Measurements from ENCODE around the gene SDHB.

DNA sequence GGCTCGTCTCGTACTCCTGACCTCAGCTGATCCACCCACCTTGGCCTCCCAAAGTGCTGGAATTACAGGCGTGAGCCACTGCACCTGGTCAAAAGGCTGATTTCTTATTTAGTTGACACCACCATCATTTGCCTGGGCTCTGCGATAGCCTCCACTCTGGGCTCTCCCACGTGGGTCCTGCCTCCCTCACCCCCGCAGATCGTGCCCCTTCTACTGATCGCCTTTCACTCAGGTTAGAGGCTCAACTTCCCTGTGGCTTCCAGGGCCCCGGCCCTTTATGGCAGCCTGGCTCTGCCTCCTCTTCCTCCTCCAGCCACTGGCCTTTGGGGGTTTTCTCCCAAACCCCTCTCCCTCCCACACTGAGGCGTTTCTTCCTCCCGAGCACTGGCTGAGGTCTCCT is 70.9 kb downstream of the SDHB start:
- TF ChIP-seq, protein P1, sequence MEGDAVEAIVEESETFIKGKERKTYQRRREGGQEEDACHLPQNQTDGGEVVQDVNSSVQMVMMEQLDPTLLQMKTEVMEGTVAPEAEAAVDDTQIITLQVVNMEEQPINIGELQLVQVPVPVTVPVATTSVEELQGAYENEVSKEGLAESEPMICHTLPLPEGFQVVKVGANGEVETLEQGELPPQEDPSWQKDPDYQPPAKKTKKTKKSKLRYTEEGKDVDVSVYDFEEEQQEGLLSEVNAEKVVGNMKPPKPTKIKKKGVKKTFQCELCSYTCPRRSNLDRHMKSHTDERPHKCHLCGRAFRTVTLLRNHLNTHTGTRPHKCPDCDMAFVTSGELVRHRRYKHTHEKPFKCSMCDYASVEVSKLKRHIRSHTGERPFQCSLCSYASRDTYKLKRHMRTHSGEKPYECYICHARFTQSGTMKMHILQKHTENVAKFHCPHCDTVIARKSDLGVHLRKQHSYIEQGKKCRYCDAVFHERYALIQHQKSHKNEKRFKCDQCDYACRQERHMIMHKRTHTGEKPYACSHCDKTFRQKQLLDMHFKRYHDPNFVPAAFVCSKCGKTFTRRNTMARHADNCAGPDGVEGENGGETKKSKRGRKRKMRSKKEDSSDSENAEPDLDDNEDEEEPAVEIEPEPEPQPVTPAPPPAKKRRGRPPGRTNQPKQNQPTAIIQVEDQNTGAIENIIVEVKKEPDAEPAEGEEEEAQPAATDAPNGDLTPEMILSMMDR (conservative IDR thresholded peaks at IDR 0.05 in 1 of 2, IDR thresholded peaks at IDR 0.05 in 1 of 2; ENCODE audit: extremely low read depth in 1 of 2, insufficient read depth in 1 of 2, low read depth in 1 of 2, low read length in 2 of 2) = no peak
- no peak for TF ChIP-seq EZH2 (IDR thresholded peaks at IDR 0.05; ENCODE audit: borderline replicate concordance, low read length)
